OCI-LY3 (cell line): ENCODE results near the gene LZTFL1.

Experiments
- H2AFZ ChIP-seq: fragments of 200-600, 300-600 bp; shearing (Covaris generic); 2 replicates; pipeline ENCODE4 v1.6.0; 2014; ENCODE audit warnings: antibody characterized with exemption, low read depth, low read length
- H3K27ac ChIP-seq: fragments of 200-600, 300-600 bp; sonication (generic); 2 replicates; pipeline ENCODE4 v1.5.1; 2014; ENCODE audit warnings: mild to moderate bottlenecking, low read length, moderate library complexity, mixed read lengths
- H3K27me3 ChIP-seq: fragments of 200-600, 300-600 bp; sonication (generic); 2 replicates; pipeline ENCODE4 v1.6.1; 2014; ENCODE audit warnings: low read depth, low read length, mixed read lengths
- H3K36me3 ChIP-seq: fragments of 200-600, 300-600 bp; sonication (generic); replicated peaks from 2 replicates; pipeline ENCODE3; 2014; ENCODE audit warnings: low read depth, low read length, mixed read lengths
- H3K4me1 ChIP-seq: fragments of 300-600, 200-600 bp; sonication (generic); 2 replicates; pipeline ENCODE4 v1.6.1; 2014; ENCODE audit warnings: low read length, mixed read lengths
- H3K4me2 ChIP-seq: fragments of 200-600, 300-600 bp; sonication (generic); 2 replicates; pipeline ENCODE4 v1.6.1; 2014; ENCODE audit warnings: low read length, mixed read lengths
- H3K4me3 ChIP-seq: fragments of 300-600, 200-600 bp; sonication (generic); 2 replicates; pipeline ENCODE4 v1.5.1; 2014; ENCODE audit warnings: antibody characterized with exemption, mild to moderate bottlenecking, low read length, moderate library complexity
- H3K79me2 ChIP-seq: fragments of 300-600, 200-600 bp; shearing (Covaris generic); 2 replicates; pipeline ENCODE4 v1.6.1; 2014; ENCODE audit warnings: mild to moderate bottlenecking, low read length, mixed read lengths
- H3K9ac ChIP-seq: fragments of 300-600, 200-600 bp; shearing (Covaris generic); 2 replicates; pipeline ENCODE4 v1.6.0; 2014; ENCODE audit warnings: mild to moderate bottlenecking, low read length, moderate library complexity
- H3K9me3 ChIP-seq: fragments of 200-600, 300-600 bp; shearing (Covaris generic); 2 replicates; pipeline ENCODE4 v1.6.1; 2014; ENCODE audit warnings: low read length, mixed read lengths; ENCODE audit not compliant: insufficient read depth
- H4K20me1 ChIP-seq: fragments of 200-600, 300-600 bp; sonication (generic); 2 replicates; pipeline ENCODE4 v1.6.1; 2016; ENCODE audit warnings: low read length, mixed read lengths; ENCODE audit not compliant: insufficient read depth
- CTCF ChIP-seq: fragments of 200-600, 300-600 bp; sonication (generic); IDR thresholded peaks from 2 replicates; pipeline ENCODE4 v1.5.1; 2014; ENCODE audit warnings: antibody characterized with exemption, low read length, low read depth
- EZH2phosphoT487 ChIP-seq: fragments of 200-600 bp; shearing (Covaris generic); IDR thresholded peaks from 2 replicates; pipeline ENCODE4 v1.6.1; 2018; ENCODE audit warnings: antibody characterized with exemption, mixed run types, low read depth

Gene LZTFL1

GRCh38 chr3:45778761-45779201 lies 63.1 kb downstream of the LZTFL1 start:
- peaks cover 36% of the 10 kb centered on the region for H3K27me3 ChIP-seq
- no peaks in the 10 kb centered on the region for H4K20me1 ChIP-seq
- H3K27ac ChIP-seq = no peak overlapping the region
- no peak overlapping the region for H3K4me3 ChIP-seq
- H3K4me2 ChIP-seq = no peak overlapping the region
- H3K9me3 ChIP-seq = no peaks in the 10 kb centered on the region
- no peaks in the 10 kb centered on the region for H3K79me2 ChIP-seq
- no peaks in the 10 kb centered on the region for H3K4me1 ChIP-seq
- H3K36me3 ChIP-seq = no peaks in the 10 kb centered on the region
- H2AFZ ChIP-seq = no peak overlapping the region
- H3K9ac ChIP-seq = no peak overlapping the region
- TF ChIP-seq EZH2phosphoT487 (no peak), CTCF (no peak)

- Histone ChIP-seq H3K9me3 (no peaks in the 10 kb centered on the region), H3K4me3 (no peak overlapping the region), H3K79me2 (no peaks in the 10 kb centered on the region), H3K27ac (no peak overlapping the region), H3K27me3 (peaks cover 41% of the 10 kb centered on the region), H4K20me1 (no peaks in the 10 kb centered on the region), H3K9ac (no peak overlapping the region), H2AFZ (no peak overlapping the region), H3K4me2 (no peak overlapping the region), H3K4me1 (no peaks in the 10 kb centered on the region), H3K36me3 (no peaks in the 10 kb centered on the region)
- TF ChIP-seq EZH2phosphoT487 (no peak), CTCF (no peak)
These were observed 64.1 kb downstream of the LZTFL1 start for GRCh38 chr3:45777746-45778386.

DNA sequence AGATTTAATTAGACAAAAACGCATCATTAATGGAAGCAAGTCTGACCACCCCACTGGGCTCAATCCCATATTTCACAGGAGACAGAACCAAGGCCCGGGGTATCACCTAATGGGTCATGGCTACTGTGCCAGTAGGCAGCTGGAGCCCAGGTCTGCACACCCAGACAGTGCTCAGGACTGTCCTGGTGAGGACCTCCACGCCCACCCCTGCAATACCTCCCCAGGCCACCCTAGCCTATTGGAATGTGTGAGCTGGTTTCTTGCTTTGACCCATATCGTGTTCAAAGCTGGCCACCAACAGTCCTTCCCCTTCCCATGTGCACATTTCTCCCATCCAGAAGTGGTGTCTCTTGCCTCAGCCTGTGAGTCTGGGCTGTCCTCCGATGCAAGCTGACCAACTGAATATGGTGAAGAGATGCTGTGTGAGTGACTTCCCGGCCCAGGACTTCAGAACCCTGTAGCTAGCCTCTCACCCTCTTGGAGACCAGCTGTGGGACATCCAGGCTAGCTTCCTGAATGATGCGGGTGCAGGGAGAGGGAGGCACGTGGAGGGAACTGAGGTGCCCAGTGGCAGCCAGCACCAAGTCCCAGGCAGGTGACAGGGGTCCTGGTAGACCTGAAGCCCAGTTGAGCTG lies 64.7 kb downstream of the LZTFL1 start:
- H3K4me3 ChIP-seq = no peak overlapping the region
- no peaks in the 10 kb centered on the region for H3K4me1 ChIP-seq
- no peak overlapping the region for H3K9ac ChIP-seq
- no peaks in the 10 kb centered on the region for H3K36me3 ChIP-seq
- no peak overlapping the region for H3K27ac ChIP-seq
- no peak overlapping the region for H3K4me2 ChIP-seq
- H4K20me1 ChIP-seq = no peaks in the 10 kb centered on the region
- H3K9me3 ChIP-seq = no peaks in the 10 kb centered on the region
- H3K79me2 ChIP-seq = no peaks in the 10 kb centered on the region
- H2AFZ ChIP-seq = no peak overlapping the region
- TF ChIP-seq EZH2phosphoT487 (no peak), CTCF (no peak)
- H3K27me3 ChIP-seq = peaks cover 37% of the 10 kb centered on the region

GRCh38 chr3:45776611-45777010 lies 65.3 kb downstream of the LZTFL1 start:
- no peaks in the 10 kb centered on the region for H3K9me3 ChIP-seq
- TF ChIP-seq CTCF (no peak), EZH2phosphoT487 (no peak)
- peaks cover 34% of the 10 kb centered on the region for H3K27me3 ChIP-seq
- no peak overlapping the region for H3K4me3 ChIP-seq
- no peak overlapping the region for H3K9ac ChIP-seq
- no peak overlapping the region for H3K27ac ChIP-seq
- no peak overlapping the region for H2AFZ ChIP-seq
- no peaks in the 10 kb centered on the region for H4K20me1 ChIP-seq
- no peaks in the 10 kb centered on the region for H3K4me1 ChIP-seq
- no peak overlapping the region for H3K4me2 ChIP-seq
- no peaks in the 10 kb centered on the region for H3K79me2 ChIP-seq
- no peaks in the 10 kb centered on the region for H3K36me3 ChIP-seq
